HG03378 (cell line): Measurements from ENCODE around the gene FIP1L1.
A peak's percentile ranks its signal among the peaks of the same experiment; 100 is the strongest.
"Not testable (repeated sequence)": the region's sequence is repeated elsewhere in the genome, so short reads cannot be mapped to it uniquely, and the experiment has no call there.

ENCODE experiments used
- ATAC-seq: cut with Tn5 transposase; IDR thresholded peaks from one replicate; pipeline ENCODE4 v1.9.1; 2021; ENCODE audit warnings: mild to moderate bottlenecking, moderate library complexity; ENCODE audit not compliant: unreplicated experiment

FIP1L1 gene

GRCh38 chr4:53465891-53466290, 88.5 kb downstream of the FIP1L1 start:
- ATAC-seq, result no peak

GRCh38 chr4:53466576-53466975, 89.1 kb downstream of the FIP1L1 start:
- ATAC-seq, result not testable (repeated sequence)

- ATAC-seq, result no peak
These were observed 99.0 kb downstream of the FIP1L1 start for GRCh38 chr4:53476232-53477037.

GRCh38 chr4:53477038-53477565, 99.7 kb downstream of the FIP1L1 start:
- no peak for ATAC-seq

- ATAC-seq, result no peak
These were observed 100.2 kb downstream of the FIP1L1 start for GRCh38 chr4:53477636-53478035.

GRCh38 chr4:53478671-53479456, 101.4 kb downstream of the FIP1L1 start:
- ATAC-seq, result no peak

- no peak for ATAC-seq
These were observed 102.5 kb downstream of the FIP1L1 start for GRCh38 chr4:53479736-53480525.

- ATAC-seq, result no peak
These were observed 103.5 kb downstream of the FIP1L1 start for GRCh38 chr4:53480909-53481308.

- no peak for ATAC-seq
These were observed 104.1 kb downstream of the FIP1L1 start for GRCh38 chr4:53481586-53481985.

GRCh38 chr4:53483250-53483649, 105.8 kb downstream of the FIP1L1 start:
- no peak for ATAC-seq

GRCh38 chr4:53484911-53485657, 107.6 kb downstream of the FIP1L1 start:
- ATAC-seq, result no peak

- ATAC-seq, result no peak
These were observed 108.2 kb downstream of the FIP1L1 start for GRCh38 chr4:53485658-53486040.

- no peak for ATAC-seq
These were observed 110.3 kb downstream of the FIP1L1 start for GRCh38 chr4:53487766-53488165.

- no peak for ATAC-seq
These were observed 111.9 kb downstream of the FIP1L1 start for GRCh38 chr4:53489279-53489889.

- ATAC-seq, result no peak
These were observed 112.9 kb downstream of the FIP1L1 start for GRCh38 chr4:53490161-53490956.

- ATAC-seq, result peak; percentile 51
These were observed 113.7 kb downstream of the FIP1L1 start for GRCh38 chr4:53490965-53491622.

- ATAC-seq, result no peak
These were observed 117.4 kb downstream of the FIP1L1 start for GRCh38 chr4:53494851-53495250.

GRCh38 chr4:53497487-53498244, 120.2 kb downstream of the FIP1L1 start:
- no peak for ATAC-seq
